Measurements from ENCODE around the gene TVP23A.
"Not testable (repeated sequence)": the region's sequence is repeated elsewhere in the genome, so short reads cannot be mapped to it uniquely, and the experiment has no call there.

- TF ChIP-seq CTCF (IDR thresholded peaks at IDR 0.05 in 8 of 11, conservative IDR thresholded peaks at IDR 0.05 in 3 of 11); POLR2AphosphoS5 (IDR thresholded peaks at IDR 0.05): not testable (repeated sequence)
These were observed 41.7 kb downstream of the TVP23A start for GRCh38 chr16:10776923-10777322.

Data from spleen (tissue), 7 donors.